ENCODE results near the gene BRAP.
"Not testable (repeated sequence)": the region's sequence is repeated elsewhere in the genome, so short reads cannot be mapped to it uniquely, and the experiment has no call there.

Gene BRAP

GRCh38 chr12:111606767-111607230 is 79.0 kb downstream of the BRAP start:
- DNase-seq (ENCODE audit: low read depth), result no peak

GRCh38 chr12:111605911-111606766 is 79.6 kb downstream of the BRAP start:
- DNase-seq (ENCODE audit: low read depth), result no peak

- not testable (repeated sequence) for DNase-seq (ENCODE audit: low read depth)
Observed at GRCh38 chr12:111602857-111603256, 82.9 kb downstream of the BRAP start.

DNA sequence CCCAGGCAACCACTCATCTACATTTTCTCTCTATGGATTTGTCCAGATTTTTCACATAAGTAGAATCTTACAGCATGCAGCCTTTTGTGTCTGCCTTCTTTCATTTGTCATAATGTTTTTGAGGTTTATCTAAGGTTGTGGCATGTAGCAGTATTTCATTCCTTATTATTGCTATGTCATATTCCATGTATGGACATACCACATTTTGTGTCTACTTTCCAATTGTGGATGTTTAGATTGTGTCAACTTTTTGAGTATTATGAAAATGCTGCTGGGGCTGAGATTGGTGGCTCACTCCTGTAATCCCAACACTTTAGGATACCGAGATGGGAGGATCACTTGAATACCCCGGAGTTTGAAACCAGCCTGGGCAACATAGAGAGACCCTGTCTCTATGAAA is 83.4 kb downstream of the BRAP start:
- DNase-seq (ENCODE audit: low read depth), result no peak

DNA sequence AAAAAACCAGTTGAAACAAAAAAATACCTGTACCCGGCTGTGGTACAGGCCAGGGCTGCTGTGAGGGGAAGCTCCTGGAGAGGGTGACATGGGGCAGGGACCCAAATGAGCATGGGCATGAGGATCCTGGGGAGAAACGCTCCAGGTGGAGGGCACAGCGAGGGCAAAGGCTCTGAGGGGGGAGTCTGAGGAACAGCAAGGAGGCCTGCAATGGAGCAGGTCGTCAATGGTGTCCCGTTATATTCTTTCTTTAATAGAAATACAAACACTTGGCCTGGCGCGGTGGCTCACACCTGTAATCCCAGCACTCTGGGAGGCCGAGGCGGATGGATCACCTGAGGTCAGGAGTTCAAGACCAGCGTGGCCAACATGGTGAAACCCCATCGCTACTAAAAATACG is 84.8 kb downstream of the BRAP start:
- not testable (repeated sequence) for DNase-seq (ENCODE audit: low read depth)

- no peak for DNase-seq (ENCODE audit: low read depth)
Observed at GRCh38 chr12:111600205-111600642, 85.5 kb downstream of the BRAP start.

DNA sequence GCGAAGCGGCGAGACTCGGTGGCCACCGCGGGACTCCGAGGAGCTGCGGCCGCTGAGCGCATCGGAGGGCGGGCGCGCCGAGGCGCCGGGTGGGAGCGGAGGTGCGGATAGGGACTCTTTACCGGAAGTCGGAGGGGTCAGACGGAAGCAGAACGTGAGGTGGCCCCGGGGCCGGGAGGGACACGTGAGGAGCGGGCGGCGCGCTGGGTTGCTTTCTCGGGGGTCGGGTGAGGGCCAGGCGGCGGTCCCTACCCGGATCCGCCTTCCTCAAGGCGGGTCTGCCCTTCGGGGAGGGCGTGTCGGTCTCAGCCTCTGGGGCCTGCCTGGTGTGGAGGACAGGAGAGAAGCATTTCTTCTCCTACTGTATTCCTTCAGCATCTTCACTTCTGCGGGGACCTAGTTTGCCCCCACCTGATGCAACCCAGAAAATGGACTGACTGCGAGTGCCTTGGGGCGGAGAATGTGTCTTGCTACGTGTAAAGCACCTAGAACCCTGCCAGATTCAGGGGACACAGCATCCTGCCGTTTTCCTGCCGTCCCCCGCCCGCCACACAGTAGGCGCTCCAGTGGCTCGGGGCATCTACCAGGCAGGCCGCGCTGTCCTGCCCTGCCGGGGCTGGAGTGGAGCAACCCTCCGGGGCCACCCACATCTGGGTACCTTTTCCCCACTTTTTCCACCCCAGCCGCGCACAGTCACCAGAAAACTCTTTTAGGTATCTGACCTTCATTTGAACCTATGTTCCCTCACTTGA is 86.1 kb downstream of the BRAP start:
- peak; percentile 82 for DNase-seq (ENCODE audit: low read depth)

GRCh38 chr12:111598637-111599452 is 86.9 kb downstream of the BRAP start, which contains the start of gene ATXN2:
TSS of gene ATXN2 (minus strand) at chr12:111599315. CDS start at chr12:111599034, 281 bp downstream.
- peak; percentile 56 for DNase-seq (ENCODE audit: low read depth)

DNA sequence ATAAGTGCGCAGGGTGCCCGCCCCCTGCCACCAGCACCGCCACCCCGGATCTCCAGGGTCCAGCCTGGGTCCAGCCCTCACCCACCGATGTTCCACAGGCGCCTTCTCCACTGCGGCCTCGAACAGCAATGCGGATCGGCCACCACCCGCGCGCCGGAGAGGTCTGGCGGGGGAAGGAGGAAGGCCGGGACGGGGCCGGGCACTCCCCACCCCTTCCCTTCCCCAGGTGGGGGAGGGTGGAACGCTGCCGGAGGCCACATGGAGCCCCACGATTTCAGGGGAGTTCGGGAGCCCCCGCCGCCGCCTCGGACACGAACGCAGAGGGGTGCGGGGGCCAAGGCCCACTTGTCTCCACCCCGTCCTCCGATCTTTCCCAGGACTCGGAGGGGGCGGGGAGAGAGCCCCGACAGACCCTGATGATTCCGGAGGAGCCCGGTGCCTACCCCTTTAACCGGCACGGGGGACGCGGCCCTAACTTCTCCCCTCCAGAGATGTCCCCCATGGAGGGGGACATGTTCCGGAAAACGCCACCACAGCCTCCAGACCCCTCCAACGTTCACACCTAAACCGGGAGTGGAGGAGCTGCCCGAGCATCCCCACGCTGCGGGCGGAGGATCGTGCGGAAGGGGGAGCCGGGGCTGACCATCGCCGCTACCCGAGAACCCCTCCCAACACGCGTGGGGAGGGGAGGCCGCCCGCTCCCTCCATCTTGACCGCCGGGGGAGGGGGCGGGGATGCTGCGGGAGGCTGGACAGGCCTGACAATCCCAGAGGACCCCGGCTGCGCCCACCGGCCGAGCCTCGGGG is 87.7 kb downstream of the BRAP start:
- DNase-seq (ENCODE audit: low read depth), result peak; percentile 9

DNA sequence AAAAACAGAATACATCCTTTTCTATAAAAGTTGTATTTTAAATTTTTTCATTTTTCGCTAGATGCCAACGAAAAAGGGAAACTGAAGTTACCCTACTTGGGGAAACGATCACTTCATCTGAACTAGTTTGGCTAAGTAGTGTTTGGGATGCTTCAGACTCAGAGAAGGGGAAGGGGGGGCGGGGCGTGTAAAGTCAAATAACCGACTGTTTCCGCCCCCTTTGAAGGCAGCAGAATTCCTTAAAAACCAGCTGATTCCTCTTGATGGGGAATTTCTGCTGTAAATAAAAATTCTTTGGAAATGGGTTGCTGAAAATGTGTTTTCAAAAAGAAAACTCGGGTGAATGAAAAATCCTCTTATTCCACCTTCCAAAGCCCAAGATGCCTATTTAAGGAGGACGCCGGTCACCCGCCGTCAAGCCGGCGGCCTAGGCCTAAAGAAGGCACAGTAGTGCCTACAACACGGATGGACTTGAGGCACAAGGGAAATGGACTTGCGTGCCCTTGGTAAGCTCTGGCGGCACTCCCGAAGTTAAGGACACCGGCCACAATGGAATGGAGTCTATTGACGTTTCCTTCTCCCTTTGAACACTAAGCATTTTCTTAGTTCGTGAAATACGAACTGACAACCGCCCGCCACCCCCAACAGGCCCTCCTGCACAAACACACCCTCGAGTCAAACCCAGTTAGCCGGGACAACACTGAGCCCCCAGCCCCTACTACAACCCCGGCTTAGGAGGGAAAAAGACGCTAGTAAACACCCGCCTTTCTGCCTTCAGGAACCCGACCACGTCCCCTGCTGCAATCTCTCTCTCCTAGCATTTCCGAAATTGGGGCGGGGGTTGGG is 88.5 kb downstream of the BRAP start:
- DNase-seq (ENCODE audit: low read depth), result peak; percentile 1

DNA sequence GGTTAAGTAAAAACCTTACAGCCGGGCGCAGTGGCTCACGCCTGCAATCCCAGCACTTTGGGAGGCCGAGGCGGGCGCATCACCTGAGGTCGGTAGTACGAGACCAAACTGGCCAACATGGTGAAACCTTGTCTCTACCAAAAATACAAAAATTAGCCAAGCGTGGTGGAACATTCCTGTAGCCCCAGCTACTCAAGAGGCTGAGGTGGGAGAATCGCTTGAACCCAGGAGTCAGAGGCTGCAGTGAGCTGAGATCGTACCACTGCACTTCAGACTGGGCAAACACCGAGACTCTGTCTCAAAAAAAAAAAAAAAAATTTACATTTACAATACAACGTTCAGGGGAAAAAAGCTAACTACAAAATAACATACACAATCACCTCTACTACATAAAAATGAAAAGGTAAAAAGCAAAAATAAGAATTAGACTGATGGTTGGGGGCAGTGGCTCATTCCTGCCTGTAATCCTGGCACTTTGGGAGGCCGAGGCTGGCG is 90.4 kb downstream of the BRAP start:
- not testable (repeated sequence) for DNase-seq (ENCODE audit: low read depth)

All from activated T-helper 9 cell treated with anti-CD3 and anti-CD28 coated beads, Interleukin-2, amount 50 U/mL, for 16 hours (primary cell).